RWPE1 (cell line): Measurements from ENCODE around the gene OSBPL6.

Experiments used
- CTCF ChIA-PET: fragments of 350-600 bp; sonication (Branson Sonifier 250); formaldehyde crosslinking; extraction: SDS; loops from one replicate; lab custom pipeline; 2021; lab: Yijun Ruan, JAX
- POLR2A ChIA-PET: fragments of 400-600 bp; formaldehyde crosslinking; extraction: SDS; loops from one replicate; lab custom pipeline; 2020; ENCODE audit warnings: antibody characterized with exemption; ENCODE audit not compliant: low non-redundant PET; lab: Yijun Ruan, JAX
- DNase-seq: peaks from one replicate; pipeline ENCODE4 v3.0.0; 2012; ENCODE audit warnings: low spot score
- H3K27ac ChIP-seq: fragments of 450-650 bp; 2 replicates; pipeline ENCODE4 v1.5.1; 2017
- CTCF ChIP-seq: fragments of 450-650 bp; conservative IDR thresholded peaks from 2 replicates; pipeline ENCODE4 v1.5.1; 2017; ENCODE audit warnings: low read depth, mild to moderate bottlenecking

OSBPL6 gene

DNA sequence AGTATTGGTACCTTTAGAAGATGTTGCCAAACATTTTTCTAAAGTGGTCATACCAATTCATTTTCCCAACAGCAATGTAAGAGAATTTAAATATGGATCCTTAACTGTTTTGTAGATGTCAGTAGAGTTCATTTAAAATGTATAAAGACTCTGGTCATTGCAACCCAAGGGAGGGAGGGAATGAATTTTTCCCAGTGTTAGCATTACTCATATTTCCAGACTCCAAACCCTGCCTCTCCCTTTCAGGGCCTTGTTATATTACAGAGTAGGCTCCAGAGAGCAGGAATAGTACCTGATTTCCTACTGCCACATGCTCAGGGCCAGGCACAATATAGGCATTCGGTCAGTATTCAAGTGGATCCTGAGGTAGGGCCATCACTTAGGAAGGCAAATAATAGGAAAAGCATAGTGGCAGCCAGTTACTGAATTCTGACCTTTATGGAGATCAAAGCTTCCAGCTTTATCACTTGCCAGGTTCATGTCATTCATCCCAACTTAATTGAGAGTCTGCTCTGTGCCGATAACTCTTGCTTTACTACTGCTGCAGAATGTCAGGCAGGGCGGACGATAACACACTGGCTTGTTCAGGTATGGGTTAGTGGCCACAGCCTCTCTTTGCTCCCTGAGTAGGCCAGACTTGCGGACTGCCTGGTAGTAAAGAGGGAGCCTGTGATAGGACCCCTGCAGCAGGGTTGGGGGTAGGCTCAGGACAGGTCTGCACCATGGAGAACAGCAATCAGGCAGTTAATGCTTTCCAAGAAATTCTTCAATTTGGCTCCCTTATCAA lies 75.3 kb downstream of the OSBPL6 start:
- ChIA-PET POLR2A (no interaction called here), CTCF (no interaction called here)
- H3K27ac ChIP-seq, result no peak overlapping the region
- TF ChIP-seq CTCF, result no peak
- no peak for DNase-seq

- no peak overlapping the region for H3K27ac ChIP-seq
- POLR2A ChIA-PET, result no interaction called here
- DNase-seq, result no peak
- TF ChIP-seq CTCF, result no peak
- CTCF ChIA-PET, result no interaction called here
Observed at GRCh38 chr2:178270338-178270737, 76.0 kb downstream of the OSBPL6 start.

GRCh38 chr2:178271094-178271493 lies 76.8 kb downstream of the OSBPL6 start:
- no peak for DNase-seq
- TF ChIP-seq CTCF, result no peak
- ChIA-PET CTCF (interaction anchor here (0.9 kb wide), 1 partner anchor 12 kb away, joined by 3 read pairs; no protein-coding TSS in a partner anchor), POLR2A (no interaction called here)
- no peak overlapping the region for H3K27ac ChIP-seq

DNA sequence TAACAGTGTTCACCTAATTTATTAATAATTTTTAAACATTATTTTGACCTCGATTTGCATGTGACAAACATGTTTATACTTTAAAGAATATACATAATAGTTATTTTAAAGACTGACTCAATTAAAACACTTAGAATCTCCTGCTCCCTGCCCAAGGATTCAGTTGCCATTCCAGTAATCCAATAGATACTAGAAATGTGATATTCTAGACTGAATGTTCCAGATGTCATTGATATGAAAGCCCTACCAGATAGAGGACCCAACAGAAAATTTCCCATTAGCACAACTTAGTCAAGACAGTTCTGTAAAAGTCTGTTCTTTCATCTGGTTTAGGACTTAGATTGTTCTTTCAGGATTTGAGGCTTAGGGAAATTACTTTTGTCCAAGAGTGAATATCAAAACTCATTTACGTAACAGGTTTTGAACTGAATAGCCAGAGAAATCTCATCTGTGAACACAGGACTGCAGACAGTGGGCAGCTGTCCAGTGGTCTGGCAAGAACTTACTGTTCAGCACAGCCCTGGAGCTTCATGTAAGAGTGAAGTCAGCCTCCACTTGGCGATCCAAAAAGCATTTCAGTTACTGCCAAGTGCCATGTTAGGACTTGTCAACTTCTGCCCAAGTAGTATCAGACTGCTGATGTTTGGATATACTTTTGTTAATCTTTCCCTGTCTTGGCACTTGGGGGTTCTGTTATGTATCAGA lies 77.5 kb downstream of the OSBPL6 start:
- no peak overlapping the region for H3K27ac ChIP-seq
- no peak for TF ChIP-seq CTCF
- DNase-seq, result peak; percentile 13
- POLR2A ChIA-PET, result no interaction called here
- CTCF ChIA-PET, result interaction anchor here (0.9 kb wide), 1 partner anchor 12 kb away, joined by 3 read pairs; no protein-coding TSS in a partner anchor

DNA sequence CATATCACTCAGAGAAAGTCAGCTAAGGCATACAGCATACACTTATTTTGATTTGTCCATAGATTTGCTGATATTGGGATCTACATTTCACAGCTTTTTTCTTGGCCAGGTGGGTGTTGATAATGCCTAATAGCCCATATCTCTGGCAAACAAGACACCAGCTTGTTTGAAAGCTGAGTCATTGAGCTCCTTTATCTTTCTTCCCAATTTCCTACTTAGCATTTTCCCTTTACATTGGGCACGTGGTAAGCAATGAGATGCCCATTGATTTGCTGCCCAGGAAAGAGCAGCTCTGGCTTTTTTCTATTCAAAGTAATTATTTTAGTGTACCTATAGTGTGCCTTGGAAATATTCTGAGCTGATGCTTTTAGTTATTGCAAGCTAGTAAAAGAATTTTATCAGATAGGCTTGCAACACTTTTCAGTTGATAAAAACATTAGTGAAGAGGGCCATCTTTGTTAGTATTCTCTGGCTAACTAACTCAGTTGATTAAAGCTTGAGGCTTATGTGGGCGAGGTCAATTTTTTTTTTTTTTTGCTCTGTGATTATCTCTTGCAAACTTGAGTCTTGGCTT lies 79.6 kb downstream of the OSBPL6 start:
- POLR2A ChIA-PET, result interaction anchor here (0.6 kb wide), 1 partner anchor 52 kb away, joined by 3 read pairs; no protein-coding TSS in a partner anchor
- no peak for DNase-seq
- no peak for TF ChIP-seq CTCF
- CTCF ChIA-PET, result interaction anchor here (0.6 kb wide), 2 partner anchors 122 to 343 kb away, joined by 3 to 4 read pairs; no protein-coding TSS in a partner anchor
- no peak overlapping the region for H3K27ac ChIP-seq

DNA sequence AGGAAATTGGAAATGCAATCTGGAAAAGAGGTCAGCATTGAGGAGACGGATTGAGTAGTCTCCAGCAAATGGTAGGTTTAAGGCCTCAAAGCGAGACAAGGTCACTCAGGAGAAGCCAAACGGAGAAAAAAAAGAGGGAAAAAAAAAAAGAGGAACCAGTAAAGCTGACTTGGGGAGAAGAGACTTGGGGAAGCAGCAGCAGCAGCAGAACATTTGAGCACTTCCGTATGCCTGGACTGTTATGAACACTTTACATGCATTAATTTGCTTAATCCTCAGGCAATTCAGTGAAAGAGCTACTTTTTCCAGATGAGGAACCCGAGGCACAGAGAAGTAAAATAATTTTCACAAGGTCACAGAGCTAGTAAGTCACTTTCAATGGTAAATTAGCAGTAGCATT lies 81.3 kb downstream of the OSBPL6 start:
- DNase-seq, result no peak
- POLR2A ChIA-PET, result no interaction called here
- no peak overlapping the region for H3K27ac ChIP-seq
- TF ChIP-seq CTCF, result no peak
- CTCF ChIA-PET, result interaction anchor here (0.6 kb wide), 1 partner anchor 80 kb away, joined by 5 read pairs; no protein-coding TSS in a partner anchor
